Neural progenitor cell (in vitro differentiated cells): Measurements from ENCODE around the gene FAM89B. TPM values are rescaled to one million over a fixed set of nuclear protein-coding genes. Genes with fewer than 3 reads are reported as not detected.

Experiments used
- DNase-seq: peaks from one replicate; pipeline ENCODE4 v3.0.0-alpha.2; 2016; ENCODE audit warnings: low spot score
- H2AFZ ChIP-seq: fragments of 200-600 bp; sonication (generic); replicated peaks from 2 replicates; pipeline ENCODE4 v1.6.1; 2016; ENCODE audit warnings: antibody characterized with exemption
- H3F3A ChIP-seq: fragments of 200-600 bp; sonication (generic); 2 replicates; pipeline ENCODE4 v1.6.1; 2016; ENCODE audit warnings: antibody characterized with exemption, low read depth
- H3K27ac ChIP-seq: fragments of 200-600 bp; sonication (generic); 2 replicates; pipeline ENCODE4 v1.5.1; 2016; ENCODE audit warnings: mild to moderate bottlenecking
- H3K27me3 ChIP-seq: fragments of 200-600 bp; sonication (generic); 2 replicates; pipeline ENCODE4 v1.6.1; 2016; ENCODE audit warnings: mild to moderate bottlenecking, moderate library complexity
- H3K36me3 ChIP-seq: fragments of 200-600 bp; sonication (generic); 2 replicates; pipeline ENCODE4 v1.5.1; 2016
- H3K4me1 ChIP-seq: fragments of 200-600 bp; sonication (generic); 2 replicates; pipeline ENCODE4 v1.6.1; 2016; ENCODE audit warnings: mixed run types
- H3K4me2 ChIP-seq: fragments of 200-600 bp; sonication (generic); 2 replicates; pipeline ENCODE4 v1.6.1; 2016
- H3K4me3 ChIP-seq: fragments of 200-600 bp; sonication (generic); 2 replicates; pipeline ENCODE4 v1.5.1; 2016
- H3K79me2 ChIP-seq: fragments of 200-600 bp; sonication (generic); 2 replicates; pipeline ENCODE4 v1.6.1; 2016; ENCODE audit warnings: low read depth
- H3K9ac ChIP-seq: fragments of 200-600 bp; sonication (generic); 2 replicates; pipeline ENCODE4 v1.6.1; 2016
- H3K9me3 ChIP-seq: fragments of 200-600 bp; sonication (generic); 2 replicates; pipeline ENCODE4 v1.5.1; 2016; ENCODE audit warnings: low read depth
- H4K20me1 ChIP-seq: fragments of 200-600 bp; sonication (generic); 2 replicates; pipeline ENCODE4 v1.6.1; 2016; ENCODE audit warnings: low read depth
- H3K27ac Mint-ChIP-seq: 3 replicates; pipeline ENCODE4 v1.8.0; 2021; ENCODE audit warnings: mixed read lengths
- H3K27me3 Mint-ChIP-seq: 2 replicates; pipeline ENCODE4 v1.8.0; 2022; ENCODE audit warnings: low read depth, mild to moderate bottlenecking, inconsistent platforms, moderate library complexity, mixed read lengths; ENCODE audit not compliant: insufficient read depth
- H3K36me3 Mint-ChIP-seq: 3 replicates; pipeline ENCODE4 v1.8.0; 2021; ENCODE audit warnings: mixed read lengths
- H3K4me1 Mint-ChIP-seq: 3 replicates; pipeline ENCODE4 v1.8.0; 2021; ENCODE audit warnings: mixed read lengths
- H3K4me3 Mint-ChIP-seq: 3 replicates; pipeline ENCODE4 v1.8.0; 2021; ENCODE audit warnings: mild to moderate bottlenecking, moderate library complexity, mixed read lengths
- H3K9me3 Mint-ChIP-seq: 3 replicates; pipeline ENCODE4 v1.8.0; 2020; ENCODE audit warnings: mixed read lengths
- CTCF ChIP-seq: fragments of 200-600 bp; sonication (generic); IDR thresholded peaks from 2 replicates; pipeline ENCODE4 v1.5.1; 2017; ENCODE audit warnings: antibody characterized with exemption, mild to moderate bottlenecking
- EZH2 ChIP-seq: fragments of 200-600 bp; sonication (generic); IDR thresholded peaks from 2 replicates; pipeline ENCODE4 v1.6.1; 2017; ENCODE audit warnings: antibody characterized with exemption, mild to moderate bottlenecking, moderate library complexity
- EZH2phosphoT487 ChIP-seq: fragments of 200-600 bp; sonication (generic); IDR thresholded peaks from 2 replicates; pipeline ENCODE4 v1.6.1; 2017; ENCODE audit warnings: antibody characterized with exemption
- total RNA-seq: library from RNA; depleted of rRNA; stranded (reverse); fragments of >200 nt; gene quantifications from 2 replicates; pipeline ENCODE4 v1.2.3, GENCODE V29; 2015; ENCODE audit warnings: low replicate concordance

The FAM89B gene
- total RNA-seq, 1 donor from 2014 or later = 11.7 TPM

GRCh38 chr11:65581928-65582327, 9.6 kb downstream of the FAM89B start:
- Histone ChIP-seq H3K4me2 (no peak overlapping the region), H3F3A (peaks cover 14% of the 10 kb centered on the region), H3K36me3 (no peaks in the 10 kb centered on the region), H3K4me3 (no peak overlapping the region), H4K20me1 (peaks cover 4% of the 10 kb centered on the region), H3K4me1 (no peaks in the 10 kb centered on the region), H2AFZ (no peak overlapping the region), H3K9ac (no peak overlapping the region), H3K79me2 (no peaks in the 10 kb centered on the region), H3K27me3 (peaks cover 73% of the 10 kb centered on the region), H3K9me3 (no peaks in the 10 kb centered on the region), H3K27ac (no peak overlapping the region)
- Mint-ChIP-seq H3K27ac (peak overlapping the region; percentile 22), H3K36me3 (no peaks in the 10 kb centered on the region), H3K27me3 (peaks cover 23% of the 10 kb centered on the region), H3K4me1 (peaks cover 28% of the 10 kb centered on the region), H3K9me3 (no peaks in the 10 kb centered on the region), H3K4me3 (no peak overlapping the region)
- no peak for DNase-seq
- TF ChIP-seq CTCF = no peak
- TF ChIP-seq EZH2 = no peak
- no peak for TF ChIP-seq EZH2phosphoT487

- Histone ChIP-seq H3K9me3 (no peaks in the 10 kb centered on the region), H2AFZ (no peak overlapping the region), H3K36me3 (no peaks in the 10 kb centered on the region), H3K4me1 (no peaks in the 10 kb centered on the region), H3F3A (peaks cover 14% of the 10 kb centered on the region), H3K4me3 (no peak overlapping the region), H4K20me1 (no peaks in the 10 kb centered on the region), H3K27ac (no peak overlapping the region), H3K79me2 (no peaks in the 10 kb centered on the region), H3K4me2 (no peak overlapping the region), H3K9ac (no peak overlapping the region), H3K27me3 (peaks cover 63% of the 10 kb centered on the region)
- Mint-ChIP-seq H3K4me3 (no peak overlapping the region), H3K36me3 (no peaks in the 10 kb centered on the region), H3K9me3 (no peaks in the 10 kb centered on the region), H3K27ac (peak overlapping the region; percentile 82), H3K27me3 (peaks cover 21% of the 10 kb centered on the region), H3K4me1 (peaks cover 28% of the 10 kb centered on the region)
- DNase-seq = no peak
- no peak for TF ChIP-seq EZH2
- no peak for TF ChIP-seq CTCF
- no peak for TF ChIP-seq EZH2phosphoT487
Measured at GRCh38 chr11:65583589-65583988, 11.3 kb downstream of the FAM89B start.

GRCh38 chr11:65584106-65584505, 11.8 kb downstream of the FAM89B start:
- peaks cover 58% of the 10 kb centered on the region for H3K27me3 ChIP-seq
- no peak for TF ChIP-seq EZH2phosphoT487
- no peak for TF ChIP-seq EZH2
- TF ChIP-seq CTCF = no peak
- Mint-ChIP-seq H3K4me3 (peak overlapping the region; percentile 35), H3K27ac (peak overlapping the region; percentile 88), H3K36me3 (no peaks in the 10 kb centered on the region), H3K9me3 (no peaks in the 10 kb centered on the region), H3K4me1 (peaks cover 31% of the 10 kb centered on the region), H3K27me3 (peaks cover 21% of the 10 kb centered on the region)
- H3K9ac ChIP-seq = no peak overlapping the region
- H3K79me2 ChIP-seq = no peaks in the 10 kb centered on the region
- no peaks in the 10 kb centered on the region for H3K9me3 ChIP-seq
- no peaks in the 10 kb centered on the region for H4K20me1 ChIP-seq
- peaks cover 14% of the 10 kb centered on the region for H3F3A ChIP-seq
- H3K4me3 ChIP-seq = no peak overlapping the region
- H3K4me2 ChIP-seq = peak overlapping the region; percentile 68
- no peak overlapping the region for H2AFZ ChIP-seq
- no peak for DNase-seq
- H3K27ac ChIP-seq = no peak overlapping the region
- H3K36me3 ChIP-seq = no peaks in the 10 kb centered on the region
- no peaks in the 10 kb centered on the region for H3K4me1 ChIP-seq
